Nephron (organoid): ENCODE data around the gene PALD1.

Experiments
- H3K27ac Mint-ChIP-seq, 3 experiments: 2 replicates each; pipeline ENCODE4 v1.8.0; 2020; ENCODE audit warnings: mixed read lengths in 3 of 3, mild to moderate bottlenecking in 2 of 3, moderate library complexity in 1 of 3
- H3K27me3 Mint-ChIP-seq: 2 replicates; pipeline ENCODE4 v1.8.0; 2021; ENCODE audit warnings: low read depth, mild to moderate bottlenecking, moderate library complexity, mixed read lengths
- H3K36me3 Mint-ChIP-seq: 2 replicates; pipeline ENCODE4 v1.8.0; 2020; ENCODE audit warnings: low read depth, mixed read lengths
- H3K4me1 Mint-ChIP-seq: 2 replicates; pipeline ENCODE4 v1.8.0; 2020; ENCODE audit warnings: mixed read lengths
- H3K4me3 Mint-ChIP-seq, 3 experiments: 2 replicates each; pipeline ENCODE4 v1.8.0; 2020; ENCODE audit warnings: mild to moderate bottlenecking in 3 of 3, mixed read lengths in 3 of 3, moderate library complexity in 2 of 3
- H3K9me3 Mint-ChIP-seq: 2 replicates; pipeline ENCODE4 v1.8.0; 2020; ENCODE audit warnings: mixed read lengths
- CTCF ChIP-seq, 3 experiments: fragments of 200-600 bp; sonication (generic); IDR thresholded peaks; one replicate each; pipeline ENCODE4 v1.5.0; 2021; ENCODE audit warnings: antibody characterized with exemption in 3 of 3; ENCODE audit not compliant: unreplicated experiment in 3 of 3

PALD1 gene

GRCh38 chr10:70472799-70473454 is 5.6 kb upstream of the PALD1 start:
- no peak overlapping the region for H3K4me3 Mint-ChIP-seq
- H3K36me3 Mint-ChIP-seq, result no peaks in the 10 kb centered on the region
- no peak overlapping the region for H3K27ac Mint-ChIP-seq
- no peak for TF ChIP-seq CTCF (IDR thresholded peaks at IDR 0.05; ENCODE audit: unreplicated experiment in 3 of 3)
- peaks cover 44% of the 10 kb centered on the region for H3K4me1 Mint-ChIP-seq
- peaks cover 47% of the 10 kb centered on the region for H3K27me3 Mint-ChIP-seq
- no peaks in the 10 kb centered on the region for H3K9me3 Mint-ChIP-seq

GRCh38 chr10:70474780-70475179 is 3.8 kb upstream of the PALD1 start:
- no peak for TF ChIP-seq CTCF (IDR thresholded peaks at IDR 0.05; ENCODE audit: unreplicated experiment in 3 of 3)
- Mint-ChIP-seq H3K27me3 (peaks cover 47% of the 10 kb centered on the region), H3K9me3 (no peaks in the 10 kb centered on the region), H3K4me1 (peaks cover 36% of the 10 kb centered on the region), H3K36me3 (no peaks in the 10 kb centered on the region), H3K27ac (peak overlapping the region; percentile 15 to 77 (median 76)), H3K4me3 (peak overlapping the region in 2 of 3 experiments; percentile 25 to 78)

GRCh38 chr10:70475661-70476060 is 2.9 kb upstream of the PALD1 start:
- peak overlapping the region in 2 of 3 experiments; percentile 40 to 78 for H3K4me3 Mint-ChIP-seq
- H3K27ac Mint-ChIP-seq, result peak overlapping the region in 2 of 3 experiments; percentile 11 to 76
- peaks cover 47% of the 10 kb centered on the region for H3K27me3 Mint-ChIP-seq
- H3K36me3 Mint-ChIP-seq, result no peaks in the 10 kb centered on the region
- no peak for TF ChIP-seq CTCF (IDR thresholded peaks at IDR 0.05; ENCODE audit: unreplicated experiment in 3 of 3)
- no peaks in the 10 kb centered on the region for H3K9me3 Mint-ChIP-seq
- peaks cover 45% of the 10 kb centered on the region for H3K4me1 Mint-ChIP-seq

DNA sequence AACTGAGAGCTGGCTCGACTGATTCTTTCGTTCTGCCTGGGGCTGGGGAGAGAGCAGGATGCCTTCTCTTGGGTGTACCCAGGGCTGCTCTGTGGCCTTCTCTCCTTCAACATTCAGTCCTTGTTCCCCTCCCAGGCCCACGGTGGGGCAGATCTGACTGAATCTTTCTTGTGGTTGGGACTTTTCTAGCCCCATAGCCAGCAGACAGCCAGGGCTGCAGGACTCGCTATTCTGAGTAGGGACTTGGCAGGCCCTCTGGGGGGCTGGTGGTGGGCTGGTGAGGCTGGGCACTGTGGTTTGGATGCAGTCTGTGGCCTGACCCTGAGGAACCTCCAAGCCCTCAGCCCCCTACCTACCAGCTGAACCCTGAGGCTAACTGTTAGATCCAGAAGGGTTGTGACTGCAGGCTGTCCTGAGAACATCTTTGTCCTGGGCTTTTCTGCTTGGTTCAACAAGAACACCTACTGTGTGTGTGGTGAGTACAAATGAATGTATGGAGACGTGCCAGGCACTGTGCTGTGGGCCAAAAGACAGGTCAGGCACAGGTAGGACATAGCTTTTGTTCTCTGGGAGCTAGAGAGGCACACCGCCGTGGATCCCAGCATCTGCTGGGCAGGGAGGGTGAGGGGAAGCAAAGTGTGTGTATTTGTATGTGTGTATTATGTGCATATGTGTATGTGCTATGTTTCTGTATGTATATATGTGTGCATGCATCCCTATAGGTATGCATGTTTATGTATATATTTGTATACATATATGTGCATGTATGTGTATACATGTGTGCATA is 2.1 kb upstream of the PALD1 start:
- TF ChIP-seq CTCF (IDR thresholded peaks at IDR 0.05; ENCODE audit: unreplicated experiment in 3 of 3), result no peak
- Mint-ChIP-seq H3K36me3 (no peaks in the 10 kb centered on the region), H3K27me3 (peaks cover 43% of the 10 kb centered on the region), H3K27ac (peak overlapping the region in 1 of 3 experiments; percentile 55), H3K4me3 (peak overlapping the region; percentile 83 to 85 (median 85)), H3K4me1 (peaks cover 47% of the 10 kb centered on the region), H3K9me3 (no peaks in the 10 kb centered on the region)

DNA sequence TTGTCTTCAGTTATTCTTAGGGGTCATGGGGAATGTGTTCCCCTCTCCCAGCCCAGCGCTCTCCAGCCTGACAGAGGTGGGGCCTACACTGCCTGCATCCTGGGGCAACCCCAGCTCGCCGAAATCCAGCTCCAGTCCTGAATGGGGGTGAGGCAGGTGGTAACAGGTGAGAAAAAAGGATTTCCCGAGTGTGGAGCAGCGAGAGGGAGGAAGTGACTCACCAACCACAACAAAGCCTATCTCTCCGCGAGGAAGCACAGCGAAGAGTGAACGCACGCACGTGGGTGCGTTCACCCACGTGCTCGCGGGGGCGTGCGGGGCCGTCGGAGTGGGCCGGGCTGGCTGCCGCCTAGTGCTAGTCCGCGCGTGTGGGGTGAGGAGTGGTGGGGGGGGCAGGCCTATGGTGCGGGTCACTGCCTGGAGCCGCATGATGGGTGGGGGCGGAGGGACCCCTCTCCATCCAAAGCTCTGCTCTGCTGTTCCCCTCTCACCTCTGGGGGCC is 855 bp upstream of the PALD1 start:
- peaks cover 56% of the 10 kb centered on the region for H3K4me1 Mint-ChIP-seq
- TF ChIP-seq CTCF (IDR thresholded peaks at IDR 0.05; ENCODE audit: unreplicated experiment in 3 of 3), result no peak
- peak overlapping the region; percentile 83 to 85 (median 85) for H3K4me3 Mint-ChIP-seq
- peaks cover 44% of the 10 kb centered on the region for H3K27me3 Mint-ChIP-seq
- no peaks in the 10 kb centered on the region for H3K9me3 Mint-ChIP-seq
- H3K36me3 Mint-ChIP-seq, result no peaks in the 10 kb centered on the region
- H3K27ac Mint-ChIP-seq, result peak overlapping the region in 1 of 3 experiments; percentile 29
